SU-DHL-6 (cell line): Measurements from ENCODE around the gene FDXR.

Experiments used
- EZH2phosphoT487 ChIP-seq: fragments of 200-600 bp; sonication (generic), shearing (Covaris generic); conservative IDR thresholded peaks from 2 replicates; pipeline ENCODE4 v1.6.1; 2018; ENCODE audit warnings: mild to moderate bottlenecking, antibody characterized with exemption, low read length, moderate library complexity, mixed read lengths
- TF ChIP-seq, protein P1 (sequence below): fragments of 200-600 bp; sonication (generic); IDR thresholded peaks from one replicate; pipeline ENCODE4 v1.5.1; 2017; ENCODE audit warnings: antibody characterized with exemption, mild to moderate bottlenecking, low read length, moderate library complexity; ENCODE audit not compliant: insufficient read depth, poor library complexity, severe bottlenecking

DNA sequence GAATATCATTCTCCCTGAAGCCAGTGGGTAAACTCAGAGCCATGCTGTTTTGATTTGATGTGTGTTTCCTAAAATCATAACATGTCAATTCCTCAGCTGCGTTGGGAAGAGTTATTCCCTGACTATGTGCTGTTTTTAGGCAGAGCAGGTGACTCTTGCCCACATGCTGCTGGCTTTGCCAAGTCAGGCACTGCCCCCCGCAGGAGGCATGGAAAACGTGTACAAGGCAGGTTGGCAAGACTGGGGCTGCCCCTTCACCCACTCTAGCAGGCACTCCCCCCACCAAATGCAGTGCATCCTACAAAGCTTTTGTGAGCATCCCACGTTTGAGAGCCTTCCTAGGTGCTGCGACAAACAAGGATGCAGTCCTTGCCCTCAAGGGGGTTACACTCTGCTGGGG, 58.3 kb downstream of the FDXR start:
- TF ChIP-seq, protein P1, sequence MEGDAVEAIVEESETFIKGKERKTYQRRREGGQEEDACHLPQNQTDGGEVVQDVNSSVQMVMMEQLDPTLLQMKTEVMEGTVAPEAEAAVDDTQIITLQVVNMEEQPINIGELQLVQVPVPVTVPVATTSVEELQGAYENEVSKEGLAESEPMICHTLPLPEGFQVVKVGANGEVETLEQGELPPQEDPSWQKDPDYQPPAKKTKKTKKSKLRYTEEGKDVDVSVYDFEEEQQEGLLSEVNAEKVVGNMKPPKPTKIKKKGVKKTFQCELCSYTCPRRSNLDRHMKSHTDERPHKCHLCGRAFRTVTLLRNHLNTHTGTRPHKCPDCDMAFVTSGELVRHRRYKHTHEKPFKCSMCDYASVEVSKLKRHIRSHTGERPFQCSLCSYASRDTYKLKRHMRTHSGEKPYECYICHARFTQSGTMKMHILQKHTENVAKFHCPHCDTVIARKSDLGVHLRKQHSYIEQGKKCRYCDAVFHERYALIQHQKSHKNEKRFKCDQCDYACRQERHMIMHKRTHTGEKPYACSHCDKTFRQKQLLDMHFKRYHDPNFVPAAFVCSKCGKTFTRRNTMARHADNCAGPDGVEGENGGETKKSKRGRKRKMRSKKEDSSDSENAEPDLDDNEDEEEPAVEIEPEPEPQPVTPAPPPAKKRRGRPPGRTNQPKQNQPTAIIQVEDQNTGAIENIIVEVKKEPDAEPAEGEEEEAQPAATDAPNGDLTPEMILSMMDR = no peak
- TF ChIP-seq EZH2phosphoT487 = no peak
